OCI-LY7 (cell line): ENCODE measurements around the gene EPN1.

Experiments
- EZH2phosphoT487 ChIP-seq: fragments of 200-600 bp; sonication (generic); IDR thresholded peaks from 2 replicates; pipeline ENCODE4 v1.6.1; 2018; ENCODE audit warnings: low read depth, borderline replicate concordance, mild to moderate bottlenecking, mixed run types, antibody characterized with exemption, low read length, moderate library complexity, mixed read lengths
- TF ChIP-seq, protein P1 (sequence below): fragments of 200-600 bp; sonication (generic); conservative IDR thresholded peaks from 2 replicates; pipeline ENCODE4 v1.5.1; 2014; ENCODE audit warnings: mild to moderate bottlenecking, antibody characterized with exemption, low read length, moderate library complexity, mixed read lengths

DNA sequence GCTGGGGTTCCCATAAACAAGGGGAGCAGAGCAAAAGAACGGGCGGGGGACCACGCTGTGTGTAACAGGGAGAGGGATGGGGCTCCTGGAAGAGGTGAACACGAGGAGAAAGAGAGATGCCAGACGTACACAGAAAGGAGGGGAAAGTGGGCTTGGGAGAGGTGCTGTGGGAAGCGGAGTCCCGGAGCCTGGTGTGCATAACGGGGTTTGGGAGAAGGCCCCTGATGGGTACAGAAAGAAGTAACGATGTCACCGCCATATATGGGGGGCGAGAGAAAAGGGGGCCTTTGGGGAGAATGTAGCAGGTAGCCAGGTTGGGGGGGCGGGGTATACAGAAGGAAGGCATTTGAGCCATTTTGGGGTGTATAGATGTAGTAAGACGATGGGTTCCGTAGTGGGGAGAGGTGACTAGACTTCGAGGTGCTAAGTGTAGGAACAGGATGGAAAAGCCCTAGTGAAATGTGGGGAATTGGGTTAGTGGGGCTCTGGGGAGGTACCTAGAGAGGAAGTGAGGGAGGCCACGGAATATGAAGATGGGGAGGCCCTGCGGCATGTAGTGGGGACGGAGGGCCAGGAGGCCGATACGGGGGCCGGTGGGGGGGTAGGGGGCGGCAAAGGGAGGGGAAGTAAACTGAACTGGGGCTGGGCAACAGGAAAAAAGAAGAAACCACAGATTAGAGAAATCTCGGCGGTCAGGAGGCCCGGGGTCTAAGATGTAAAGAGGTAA is 33.4 kb upstream of the EPN1 start:
- TF ChIP-seq, protein P1, sequence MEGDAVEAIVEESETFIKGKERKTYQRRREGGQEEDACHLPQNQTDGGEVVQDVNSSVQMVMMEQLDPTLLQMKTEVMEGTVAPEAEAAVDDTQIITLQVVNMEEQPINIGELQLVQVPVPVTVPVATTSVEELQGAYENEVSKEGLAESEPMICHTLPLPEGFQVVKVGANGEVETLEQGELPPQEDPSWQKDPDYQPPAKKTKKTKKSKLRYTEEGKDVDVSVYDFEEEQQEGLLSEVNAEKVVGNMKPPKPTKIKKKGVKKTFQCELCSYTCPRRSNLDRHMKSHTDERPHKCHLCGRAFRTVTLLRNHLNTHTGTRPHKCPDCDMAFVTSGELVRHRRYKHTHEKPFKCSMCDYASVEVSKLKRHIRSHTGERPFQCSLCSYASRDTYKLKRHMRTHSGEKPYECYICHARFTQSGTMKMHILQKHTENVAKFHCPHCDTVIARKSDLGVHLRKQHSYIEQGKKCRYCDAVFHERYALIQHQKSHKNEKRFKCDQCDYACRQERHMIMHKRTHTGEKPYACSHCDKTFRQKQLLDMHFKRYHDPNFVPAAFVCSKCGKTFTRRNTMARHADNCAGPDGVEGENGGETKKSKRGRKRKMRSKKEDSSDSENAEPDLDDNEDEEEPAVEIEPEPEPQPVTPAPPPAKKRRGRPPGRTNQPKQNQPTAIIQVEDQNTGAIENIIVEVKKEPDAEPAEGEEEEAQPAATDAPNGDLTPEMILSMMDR: no peak
- no peak for TF ChIP-seq EZH2phosphoT487
